Glutamatergic neuron (in vitro differentiated cells): Measurements from ENCODE around the gene MACROD1. TPM values are rescaled to one million over a fixed set of nuclear protein-coding genes. Genes with fewer than 3 reads are reported as not detected.

Source experiments
- DNase-seq: peaks from one replicate; pipeline ENCODE4 v3.0.0; 2022
- H3K27ac Mint-ChIP-seq: one replicate; pipeline ENCODE4 v1.8.0; 2020; ENCODE audit warnings: mild to moderate bottlenecking, mixed read lengths, inconsistent platforms; ENCODE audit not compliant: unreplicated experiment
- H3K27me3 Mint-ChIP-seq: one replicate; pipeline ENCODE4 v1.8.0; 2020; ENCODE audit warnings: mild to moderate bottlenecking, moderate library complexity, mixed read lengths, inconsistent platforms; ENCODE audit not compliant: unreplicated experiment
- H3K36me3 Mint-ChIP-seq: one replicate; pipeline ENCODE4 v1.8.0; 2020; ENCODE audit warnings: mild to moderate bottlenecking, mixed read lengths, inconsistent platforms; ENCODE audit not compliant: unreplicated experiment
- H3K4me1 Mint-ChIP-seq: one replicate; pipeline ENCODE4 v1.8.0; 2020; ENCODE audit warnings: mild to moderate bottlenecking, low read depth, mixed read lengths, inconsistent platforms; ENCODE audit not compliant: unreplicated experiment
- H3K4me3 Mint-ChIP-seq: one replicate; pipeline ENCODE4 v1.8.0; 2020; ENCODE audit warnings: mild to moderate bottlenecking, mixed read lengths, inconsistent platforms; ENCODE audit not compliant: unreplicated experiment
- H3K9me3 Mint-ChIP-seq: one replicate; pipeline ENCODE4 v1.8.0; 2020; ENCODE audit warnings: mild to moderate bottlenecking, moderate library complexity, mixed read lengths, inconsistent platforms; ENCODE audit not compliant: unreplicated experiment
- total RNA-seq: library from RNA; stranded (reverse); fragmentation: NEBNext Ultra II Directional; extraction: Animal tissue kit (Norgen Biotek cat#: 25700); gene quantifications from one replicate; pipeline ENCODE4 v1.2.1, GENCODE V29; 2021; ENCODE audit not compliant: unreplicated experiment
- TF ChIP-seq, protein P1 (sequence below): fragments of 200-600 bp; sonication (generic); IDR thresholded peaks from one replicate; pipeline ENCODE4 v1.5.0; 2021; ENCODE audit not compliant: partially characterized antibody, unreplicated experiment

The MACROD1 gene
- total RNA-seq, 1 donor from 2014 or later = 12.7 TPM

DNA sequence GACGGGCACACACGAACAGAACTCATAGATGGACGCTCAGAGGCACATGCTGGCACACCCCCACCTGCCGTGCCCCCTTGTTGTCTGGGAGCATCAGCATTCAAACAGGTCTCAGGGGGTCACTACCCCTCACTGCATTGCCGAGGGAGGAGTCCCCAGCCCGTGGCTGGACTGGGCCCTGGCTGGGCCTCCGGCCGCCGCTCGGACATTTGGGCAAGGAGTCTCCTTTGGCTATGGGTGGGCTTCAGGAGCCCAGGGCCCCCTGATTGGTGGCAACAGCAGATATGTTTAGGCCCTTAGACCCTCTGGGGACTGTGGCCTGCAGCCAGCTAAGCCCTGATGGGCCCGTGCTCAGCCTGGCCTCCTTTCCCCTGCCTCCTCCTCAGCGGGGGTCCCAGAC, 88.3 kb downstream of the MACROD1 start:
- no peak for DNase-seq
- Mint-ChIP-seq H3K4me3 (no peak overlapping the region), H3K4me1 (peaks cover 4% of the 10 kb centered on the region), H3K9me3 (no peaks in the 10 kb centered on the region), H3K27ac (no peak overlapping the region), H3K27me3 (peaks cover 9% of the 10 kb centered on the region), H3K36me3 (no peaks in the 10 kb centered on the region)
- TF ChIP-seq, protein P1, sequence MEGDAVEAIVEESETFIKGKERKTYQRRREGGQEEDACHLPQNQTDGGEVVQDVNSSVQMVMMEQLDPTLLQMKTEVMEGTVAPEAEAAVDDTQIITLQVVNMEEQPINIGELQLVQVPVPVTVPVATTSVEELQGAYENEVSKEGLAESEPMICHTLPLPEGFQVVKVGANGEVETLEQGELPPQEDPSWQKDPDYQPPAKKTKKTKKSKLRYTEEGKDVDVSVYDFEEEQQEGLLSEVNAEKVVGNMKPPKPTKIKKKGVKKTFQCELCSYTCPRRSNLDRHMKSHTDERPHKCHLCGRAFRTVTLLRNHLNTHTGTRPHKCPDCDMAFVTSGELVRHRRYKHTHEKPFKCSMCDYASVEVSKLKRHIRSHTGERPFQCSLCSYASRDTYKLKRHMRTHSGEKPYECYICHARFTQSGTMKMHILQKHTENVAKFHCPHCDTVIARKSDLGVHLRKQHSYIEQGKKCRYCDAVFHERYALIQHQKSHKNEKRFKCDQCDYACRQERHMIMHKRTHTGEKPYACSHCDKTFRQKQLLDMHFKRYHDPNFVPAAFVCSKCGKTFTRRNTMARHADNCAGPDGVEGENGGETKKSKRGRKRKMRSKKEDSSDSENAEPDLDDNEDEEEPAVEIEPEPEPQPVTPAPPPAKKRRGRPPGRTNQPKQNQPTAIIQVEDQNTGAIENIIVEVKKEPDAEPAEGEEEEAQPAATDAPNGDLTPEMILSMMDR = no peak

DNA sequence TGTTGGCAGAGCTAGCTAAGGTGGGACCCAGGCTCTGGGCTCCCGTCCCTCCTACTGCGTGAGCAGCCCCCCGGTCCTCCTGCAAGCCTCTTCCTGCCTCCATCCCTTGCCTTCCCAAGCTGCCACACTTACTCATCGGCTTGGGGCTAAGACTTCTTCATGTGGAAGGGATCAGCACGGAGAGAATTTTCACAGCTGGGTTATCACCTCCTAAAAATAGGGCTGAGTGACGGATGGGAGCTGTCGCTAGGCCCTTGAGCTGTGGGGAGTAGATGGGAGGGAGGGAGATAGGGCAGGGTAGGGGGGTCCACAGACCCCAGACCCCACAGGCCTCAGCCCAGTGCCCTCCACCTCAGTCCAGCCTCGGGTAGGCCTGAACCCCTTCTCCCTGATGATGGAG, 89.2 kb downstream of the MACROD1 start:
- H3K9me3 Mint-ChIP-seq = no peaks in the 10 kb centered on the region
- H3K4me1 Mint-ChIP-seq = peaks cover 4% of the 10 kb centered on the region
- no peaks in the 10 kb centered on the region for H3K36me3 Mint-ChIP-seq
- TF ChIP-seq, protein P1 = no peak
- H3K27ac Mint-ChIP-seq = no peak overlapping the region
- DNase-seq = no peak
- H3K27me3 Mint-ChIP-seq = peaks cover 9% of the 10 kb centered on the region
- H3K4me3 Mint-ChIP-seq = no peak overlapping the region

DNA sequence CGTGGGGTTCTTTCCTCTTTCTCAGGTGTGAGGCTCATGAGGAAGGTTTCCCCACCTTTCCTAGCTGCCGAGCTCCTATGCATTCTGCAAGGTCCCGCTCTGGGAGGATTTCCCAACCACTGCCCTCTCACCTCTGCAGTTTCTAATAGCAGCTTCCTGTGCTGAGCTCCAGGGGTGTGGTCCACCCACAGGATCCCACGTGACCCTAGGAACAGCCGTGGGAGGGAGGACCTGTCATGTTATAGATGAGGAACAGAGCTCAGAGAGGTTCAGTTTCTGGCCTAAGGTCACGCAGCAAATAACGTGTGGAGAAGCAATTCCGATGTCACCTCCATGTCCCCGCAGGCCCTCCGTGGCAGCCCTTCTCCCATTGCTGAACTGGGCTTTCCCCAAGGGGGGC, 91.7 kb downstream of the MACROD1 start:
- H3K36me3 Mint-ChIP-seq = no peaks in the 10 kb centered on the region
- DNase-seq = no peak
- H3K4me3 Mint-ChIP-seq = no peak overlapping the region
- peaks cover 7% of the 10 kb centered on the region for H3K27me3 Mint-ChIP-seq
- H3K4me1 Mint-ChIP-seq = peaks cover 8% of the 10 kb centered on the region
- TF ChIP-seq, protein P1 = no peak
- H3K27ac Mint-ChIP-seq = no peak overlapping the region
- H3K9me3 Mint-ChIP-seq = no peaks in the 10 kb centered on the region

DNA sequence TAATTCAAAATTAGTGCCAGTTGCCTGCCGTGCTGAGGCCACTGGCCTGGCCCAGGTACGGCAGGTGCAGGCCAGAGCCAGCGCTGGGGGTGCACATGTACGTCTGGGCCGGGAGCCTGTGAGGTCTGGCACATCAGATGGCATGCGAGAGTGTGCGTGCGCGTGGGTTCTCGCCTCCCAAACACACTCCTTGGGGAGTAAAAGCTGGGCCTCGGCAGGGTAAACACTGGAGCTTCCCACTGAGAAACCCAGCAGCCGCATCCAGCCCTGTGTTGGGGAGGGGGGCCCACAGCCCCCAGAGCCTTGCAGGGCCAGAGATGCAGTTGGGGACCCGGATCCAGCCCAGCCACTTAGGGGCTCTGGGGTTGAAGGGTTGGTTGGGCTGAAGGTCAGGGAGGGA, 92.4 kb downstream of the MACROD1 start:
- Mint-ChIP-seq H3K9me3 (no peaks in the 10 kb centered on the region), H3K27ac (no peak overlapping the region), H3K4me3 (no peak overlapping the region), H3K27me3 (peaks cover 4% of the 10 kb centered on the region), H3K36me3 (no peaks in the 10 kb centered on the region), H3K4me1 (peaks cover 4% of the 10 kb centered on the region)
- DNase-seq = no peak
- TF ChIP-seq, protein P1 = no peak

DNA sequence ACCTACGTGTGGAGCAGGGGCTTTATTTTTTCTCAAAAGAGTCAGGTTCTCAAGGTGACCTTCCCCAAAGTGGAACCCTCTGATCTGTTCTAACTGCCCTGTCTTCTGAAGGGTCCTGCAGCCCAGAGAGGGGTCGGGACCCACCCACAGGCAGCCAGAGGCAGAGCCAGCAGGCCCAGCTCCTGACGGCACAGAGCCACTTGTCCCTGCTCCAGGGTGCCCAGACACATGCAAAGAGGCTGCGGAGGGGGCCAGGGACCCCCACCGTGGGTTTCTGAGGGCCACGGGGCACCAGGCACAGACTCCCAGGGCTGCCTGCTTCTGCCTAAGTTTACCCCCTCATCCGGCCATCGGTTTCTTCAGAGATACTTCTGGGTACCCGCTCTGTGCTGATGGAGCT, 93.0 kb downstream of the MACROD1 start:
- DNase-seq = no peak
- peaks cover 3% of the 10 kb centered on the region for H3K27me3 Mint-ChIP-seq
- H3K4me3 Mint-ChIP-seq = no peak overlapping the region
- H3K4me1 Mint-ChIP-seq = peaks cover 6% of the 10 kb centered on the region
- H3K9me3 Mint-ChIP-seq = no peaks in the 10 kb centered on the region
- TF ChIP-seq, protein P1 = no peak
- H3K27ac Mint-ChIP-seq = no peak overlapping the region
- H3K36me3 Mint-ChIP-seq = no peaks in the 10 kb centered on the region
